Thyroid gland (tissue), 4 donors: Measurements from ENCODE around the gene TOPAZ1. TPM values are rescaled to one million over a fixed set of nuclear protein-coding genes. Genes with fewer than 3 reads are reported as not detected.

Experiments
- DNase-seq, 2 donors: peaks; one replicate each; pipeline ENCODE4 v3.0.0-alpha.2; 2019
- H3K27ac ChIP-seq, 3 donors: fragments of 200-600 bp; sonication (generic); 1 replicate in 2 of 3; 2 replicates in 1 of 3; pipeline ENCODE4 v1.5.1; 2016 to 2019; ENCODE audit warnings: mild to moderate bottlenecking in 1 of 3, moderate library complexity in 1 of 3
- H3K27me3 ChIP-seq: fragments of 200-600 bp; sonication (generic); one replicate; pipeline ENCODE4 v1.5.1; 2019
- H3K36me3 ChIP-seq, 2 donors: fragments of 200-600 bp; sonication (generic); one replicate each; pipeline ENCODE4 v1.5.1; 2016 to 2019
- H3K4me1 ChIP-seq, 2 donors: fragments of 200-600 bp; sonication (generic); one replicate each; pipeline ENCODE4 v1.5.1; 2017 to 2019
- H3K4me3 ChIP-seq, 3 donors: fragments of 200-600 bp; sonication (generic); replicated peaks in 1 of 3; 1 replicate in 2 of 3; 2 replicates in 1 of 3; pipeline ENCODE4 v1.5.1; 2016; ENCODE audit warnings: mild to moderate bottlenecking in 1 of 3
- H3K9me3 ChIP-seq: fragments of 200-600 bp; sonication (generic); one replicate; pipeline ENCODE4 v1.5.1; 2017
- CTCF ChIP-seq, 6 experiments: fragments of 200-600 bp in 3 of 6; fragments of 450-650 bp in 3 of 6; sonication (generic) in 3 of 6; IDR thresholded peaks; one replicate each; pipeline ENCODE4 v1.5.1; 2016 to 2019; ENCODE audit warnings: antibody characterized with exemption in 6 of 6, mild to moderate bottlenecking in 2 of 6, inconsistent platforms in 1 of 6, moderate library complexity in 1 of 6
- POLR2A ChIP-seq, 2 donors: fragments of 450-650 bp; IDR thresholded peaks; one replicate each; pipeline ENCODE4 v1.6.1; 2017; ENCODE audit warnings: antibody characterized with exemption in 2 of 2, mild to moderate bottlenecking in 2 of 2, moderate library complexity in 1 of 2
- WGBS, 2 donors: methylation state at CpG; one replicate each; pipeline ENCODE4 v1.1.5; 2017; 5-methylcytosine and 5-hydroxymethylcytosine counted together
- intact Hi-C: fragments of 100-400 bp; cut with DNase I; formaldehyde crosslinking; loops from one replicate; pipeline ENCODE4 v1.15.1; 2023
- total RNA-seq, 4 donors: library from RNA; depleted of rRNA; stranded (reverse); fragments of >200 nt; gene quantifications; one replicate each; pipeline ENCODE4 v1.2.3, GENCODE V29; 2016

The TOPAZ1 gene
- total RNA-seq, 4 donors from 2014 or later = under 0.01 TPM; not detected in 3

- intact Hi-C loops = no loop called here
- no peak for TF ChIP-seq POLR2A (IDR thresholded peaks at IDR 0.05)
- TF ChIP-seq CTCF (IDR thresholded peaks at IDR 0.05) = no peak
- no peaks in the 10 kb centered on the region for H3K4me1 ChIP-seq
- WGBS, 2 donors = 90% methylated on average over 6 of the region's 6 CpGs
- H3K4me3 ChIP-seq = no peak overlapping the region
- no peak overlapping the region for H3K27ac ChIP-seq
- H3K9me3 ChIP-seq = no peaks in the 10 kb centered on the region
- H3K36me3 ChIP-seq = no peaks in the 10 kb centered on the region
- DNase-seq = no peak
- H3K27me3 ChIP-seq = no peaks in the 10 kb centered on the region
Observed at GRCh38 chr3:44348993-44349392, 107.3 kb downstream of the TOPAZ1 start.

- intact Hi-C loops = no loop called here
- no peaks in the 10 kb centered on the region for H3K4me1 ChIP-seq
- WGBS, 2 donors = 94 to 100% methylated on average over 1 of the region's 1 CpG
- no peak for TF ChIP-seq POLR2A (IDR thresholded peaks at IDR 0.05)
- no peak for TF ChIP-seq CTCF (IDR thresholded peaks at IDR 0.05)
- no peak for DNase-seq
- no peak overlapping the region for H3K4me3 ChIP-seq
- no peak overlapping the region for H3K27ac ChIP-seq
- H3K9me3 ChIP-seq = no peaks in the 10 kb centered on the region
- no peaks in the 10 kb centered on the region for H3K36me3 ChIP-seq
- H3K27me3 ChIP-seq = no peaks in the 10 kb centered on the region
Observed at GRCh38 chr3:44353355-44353924, 111.8 kb downstream of the TOPAZ1 start.

DNA sequence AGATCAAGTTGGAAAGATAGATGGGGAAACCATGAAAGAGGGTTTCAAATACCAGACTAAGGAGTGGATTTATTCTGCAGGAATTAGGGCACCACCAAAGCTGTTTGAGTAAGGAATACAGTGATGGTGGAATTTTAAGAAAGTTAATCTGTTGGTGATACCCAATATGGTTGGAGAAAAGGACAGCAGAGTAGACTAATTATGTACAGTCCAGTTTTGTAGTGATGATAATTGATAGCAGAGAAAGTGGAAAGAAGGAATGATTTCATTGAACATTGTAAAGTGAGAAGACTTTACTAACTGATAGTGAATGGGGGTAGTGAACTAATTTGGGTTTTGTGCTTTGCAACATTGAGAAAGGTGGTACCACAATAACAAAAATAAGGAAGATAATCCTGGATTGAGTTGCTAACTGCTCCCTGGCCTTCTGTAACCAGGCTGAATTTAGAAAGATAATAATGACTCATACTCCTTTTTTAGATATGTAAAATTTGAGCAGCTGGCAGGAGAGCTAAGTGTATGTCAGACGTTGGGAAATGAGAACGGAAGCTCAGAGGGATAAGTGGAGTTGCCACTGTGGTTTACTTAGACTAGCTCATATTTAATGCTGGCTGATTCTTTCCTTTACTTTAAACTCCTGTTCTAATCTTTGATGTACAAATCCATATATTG, 113.8 kb downstream of the TOPAZ1 start:
- Histone ChIP-seq H3K9me3 (no peaks in the 10 kb centered on the region), H3K4me1 (no peaks in the 10 kb centered on the region), H3K36me3 (peaks cover 0 to 2% of the 10 kb centered on the region in 2 donors), H3K27me3 (no peaks in the 10 kb centered on the region), H3K27ac (no peak overlapping the region), H3K4me3 (no peak overlapping the region)
- intact Hi-C loops = no loop called here
- TF ChIP-seq POLR2A (IDR thresholded peaks at IDR 0.05) = no peak
- TF ChIP-seq CTCF (IDR thresholded peaks at IDR 0.05) = no peak
- WGBS, 2 donors = 61 to 62% methylated on average over 2 of the region's 2 CpGs
- DNase-seq = no peak

- no peaks in the 10 kb centered on the region for H3K9me3 ChIP-seq
- no peaks in the 10 kb centered on the region for H3K27me3 ChIP-seq
- 64 to 69% methylated on average over 3 of the region's 3 CpGs for WGBS, 2 donors
- intact Hi-C loops = no loop called here
- no peak for DNase-seq
- H3K27ac ChIP-seq = no peak overlapping the region
- TF ChIP-seq POLR2A (IDR thresholded peaks at IDR 0.05) = no peak
- H3K4me3 ChIP-seq = no peak overlapping the region
- peaks cover 0 to 2% of the 10 kb centered on the region in 2 donors for H3K36me3 ChIP-seq
- no peaks in the 10 kb centered on the region for H3K4me1 ChIP-seq
Observed at GRCh38 chr3:44359146-44359751, 117.6 kb downstream of the TOPAZ1 start.

DNA sequence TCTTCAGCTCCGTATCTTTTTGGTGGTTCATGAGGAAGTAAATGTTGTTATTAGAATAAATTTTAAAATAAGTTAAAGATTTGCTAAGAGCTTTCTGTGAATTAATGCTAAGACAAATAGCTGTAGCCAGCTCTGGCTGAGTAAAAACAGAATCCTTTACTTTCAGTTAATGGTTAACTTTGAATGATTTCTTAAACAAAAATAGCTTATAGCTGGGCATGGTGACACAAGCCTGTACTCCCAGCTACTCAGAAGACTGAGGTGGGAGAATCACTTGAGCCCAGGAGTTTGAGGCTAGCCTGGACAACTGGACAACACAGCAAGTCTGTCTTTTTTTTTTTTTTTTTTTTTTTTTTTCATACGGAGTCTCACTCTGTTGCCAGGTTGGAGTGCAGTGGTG, 121.9 kb downstream of the TOPAZ1 start:
- no peak for TF ChIP-seq POLR2A (IDR thresholded peaks at IDR 0.05)
- intact Hi-C loops = no loop called here
- no peaks in the 10 kb centered on the region for H3K27me3 ChIP-seq
- no peak overlapping the region for H3K27ac ChIP-seq
- no peaks in the 10 kb centered on the region for H3K9me3 ChIP-seq
- WGBS, 2 donors = 83 to 96% methylated on average over 2 of the region's 2 CpGs
- no peaks in the 10 kb centered on the region for H3K4me1 ChIP-seq
- DNase-seq = no peak
- peaks cover 0 to 1% of the 10 kb centered on the region in 2 donors for H3K36me3 ChIP-seq
- H3K4me3 ChIP-seq = no peak overlapping the region

DNA sequence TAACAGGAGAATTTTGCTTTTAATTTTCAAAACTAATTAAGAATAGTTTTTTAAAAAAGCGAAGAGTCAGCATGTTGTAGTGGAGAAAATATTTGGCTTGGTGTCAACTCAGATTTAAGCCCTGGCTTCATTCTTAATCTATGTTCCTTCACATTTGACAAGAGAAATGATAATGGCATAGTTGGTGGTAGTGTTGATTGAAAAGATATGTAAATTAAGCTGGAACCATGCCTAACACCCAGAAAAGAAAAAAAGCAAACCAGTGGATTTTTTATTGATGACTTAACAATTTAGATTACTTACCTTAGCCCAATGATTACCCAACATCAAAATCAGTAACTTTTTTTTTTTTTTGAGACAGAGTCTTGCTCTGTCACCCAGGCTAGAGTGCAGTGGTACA, 124.3 kb downstream of the TOPAZ1 start:
- TF ChIP-seq POLR2A (IDR thresholded peaks at IDR 0.05) (no peak), CTCF (IDR thresholded peaks at IDR 0.05) (no peak)
- intact Hi-C loops = no loop called here
- DNase-seq = no peak

More for the DNA sequence above, 124.3 kb downstream of the TOPAZ1 start:
- Histone ChIP-seq H3K27me3 (no peaks in the 10 kb centered on the region), H3K9me3 (no peaks in the 10 kb centered on the region), H3K4me1 (no peaks in the 10 kb centered on the region), H3K27ac (no peak overlapping the region), H3K36me3 (no peaks in the 10 kb centered on the region), H3K4me3 (no peak overlapping the region)
- 95 to 98% methylated on average over 1 of the region's 1 CpG for WGBS, 2 donors
